Hypothalamus (tissue), 51 donors: ENCODE measurements around the gene B3GNT7.
"Not testable (repeated sequence)": the region's sequence is repeated elsewhere in the genome, so short reads cannot be mapped to it uniquely, and the experiment has no call there.

ENCODE experiments used
- DNase-seq, 51 donors: peaks; one replicate each; lab custom pipeline; 2025; lab: John Stamatoyannopoulos, UW

Gene B3GNT7, protein sequence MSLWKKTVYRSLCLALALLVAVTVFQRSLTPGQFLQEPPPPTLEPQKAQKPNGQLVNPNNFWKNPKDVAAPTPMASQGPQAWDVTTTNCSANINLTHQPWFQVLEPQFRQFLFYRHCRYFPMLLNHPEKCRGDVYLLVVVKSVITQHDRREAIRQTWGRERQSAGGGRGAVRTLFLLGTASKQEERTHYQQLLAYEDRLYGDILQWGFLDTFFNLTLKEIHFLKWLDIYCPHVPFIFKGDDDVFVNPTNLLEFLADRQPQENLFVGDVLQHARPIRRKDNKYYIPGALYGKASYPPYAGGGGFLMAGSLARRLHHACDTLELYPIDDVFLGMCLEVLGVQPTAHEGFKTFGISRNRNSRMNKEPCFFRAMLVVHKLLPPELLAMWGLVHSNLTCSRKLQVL

GRCh38 chr2:231395188-231396057 lies at the start of gene B3GNT7:
B3GNT7 (plus strand) TSS chr2:231395710; CDS start chr2:231395804, 94 bp downstream.
- DNase-seq, result no peak

DNA sequence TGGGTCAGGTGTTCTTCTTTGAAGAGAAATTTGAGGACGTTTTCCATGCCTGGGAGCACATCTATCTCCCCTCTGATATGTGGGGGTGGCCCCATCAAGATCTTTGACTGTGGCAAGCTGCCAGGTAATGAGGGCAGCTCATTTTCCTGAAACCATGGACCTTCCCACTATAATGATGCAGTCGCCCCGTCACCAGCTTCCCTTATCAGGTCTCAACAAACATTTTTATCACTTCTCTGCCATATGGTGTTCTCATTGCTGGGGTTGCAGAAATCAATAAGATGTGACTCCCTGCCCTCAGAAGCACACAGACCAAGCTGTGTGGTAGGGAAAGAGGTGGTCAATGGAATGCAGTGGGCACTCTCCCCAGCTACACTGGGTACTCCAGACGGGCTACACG lies 48.4 kb upstream of the B3GNT7 start:
- DNase-seq, result no peak

DNA sequence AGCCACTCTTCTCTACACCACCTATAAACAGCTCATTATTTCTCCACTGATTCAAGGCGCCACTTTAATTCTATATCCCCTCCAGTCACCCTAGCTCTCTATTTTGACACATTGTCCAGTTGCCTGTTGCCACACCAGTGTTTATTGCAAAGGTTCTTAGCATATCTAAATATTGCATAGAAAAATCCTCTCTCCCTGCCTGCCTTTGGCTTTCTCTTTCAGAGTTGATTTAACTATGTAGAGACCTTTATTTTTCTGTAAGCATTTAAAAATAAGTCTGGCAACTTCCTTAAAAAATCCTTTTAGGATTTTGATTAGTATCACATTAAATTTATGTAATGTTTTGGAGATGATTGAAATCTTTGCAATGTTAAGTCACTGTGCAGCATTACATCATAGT lies 47.9 kb upstream of the B3GNT7 start:
- no peak for DNase-seq

DNA sequence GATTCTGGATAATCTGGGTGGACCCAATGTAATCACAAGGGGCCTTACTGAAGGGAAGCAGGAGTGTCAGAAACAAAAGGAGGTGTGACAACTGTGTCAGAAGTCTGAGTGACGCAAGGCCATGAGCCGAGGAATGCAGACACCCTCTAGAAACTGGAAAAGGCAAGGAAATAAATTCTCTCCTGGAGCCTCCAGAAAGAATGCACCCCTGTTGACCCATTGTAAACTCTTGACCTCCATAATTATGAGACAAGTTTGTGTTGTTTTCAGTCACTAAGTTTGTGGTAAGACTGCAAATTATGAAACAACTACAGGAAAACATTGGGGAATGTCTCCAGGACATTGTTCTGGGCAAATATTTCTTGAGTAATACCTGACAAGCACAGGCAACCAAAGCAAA lies 47.3 kb upstream of the B3GNT7 start:
- DNase-seq, result no peak

GRCh38 chr2:231348704-231349373 lies 46.7 kb upstream of the B3GNT7 start:
- DNase-seq, result peak in 20 of 51 donors; percentile 14 to 76 (median 36)

DNA sequence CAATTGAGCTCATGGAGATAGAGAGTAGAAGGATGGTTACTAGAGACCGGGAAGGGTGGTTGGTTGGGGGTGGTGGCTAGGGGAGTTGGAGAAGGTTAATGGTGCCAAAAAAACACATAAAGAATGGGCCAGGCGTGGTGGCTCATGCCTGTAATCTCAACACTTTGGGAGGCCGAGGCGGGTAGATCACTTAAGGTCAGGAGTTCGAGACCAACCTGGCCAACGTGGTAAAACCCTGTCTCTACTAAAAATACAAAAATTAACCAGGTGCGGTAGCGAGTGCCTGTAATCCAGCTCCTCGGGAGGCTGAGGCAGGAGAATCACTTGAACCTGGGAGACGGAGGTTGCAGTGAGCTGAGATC lies 46.2 kb upstream of the B3GNT7 start:
- not testable (repeated sequence) for DNase-seq

- no peak for DNase-seq
Observed at GRCh38 chr2:231351648-231352047, 43.9 kb upstream of the B3GNT7 start.

DNA sequence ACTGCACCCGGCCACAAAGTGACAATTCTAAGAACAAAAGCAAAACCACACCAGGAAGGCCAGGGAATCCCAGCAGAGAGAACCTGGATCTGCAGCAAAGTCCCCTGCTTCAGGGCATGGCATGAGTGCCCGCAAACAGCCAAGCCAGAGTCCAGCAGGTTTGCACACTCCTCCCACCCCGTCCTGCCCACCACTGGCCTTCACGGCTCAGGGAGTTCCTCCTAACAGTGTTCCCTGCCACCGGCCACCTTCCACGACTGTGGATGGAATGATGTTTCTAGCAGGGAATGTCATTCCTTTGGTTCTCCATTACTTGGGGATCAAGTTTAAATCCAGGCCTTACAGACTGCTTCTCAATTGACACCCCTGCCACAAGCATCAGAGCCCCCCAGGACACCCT lies 42.0 kb upstream of the B3GNT7 start:
- no peak for DNase-seq

DNA sequence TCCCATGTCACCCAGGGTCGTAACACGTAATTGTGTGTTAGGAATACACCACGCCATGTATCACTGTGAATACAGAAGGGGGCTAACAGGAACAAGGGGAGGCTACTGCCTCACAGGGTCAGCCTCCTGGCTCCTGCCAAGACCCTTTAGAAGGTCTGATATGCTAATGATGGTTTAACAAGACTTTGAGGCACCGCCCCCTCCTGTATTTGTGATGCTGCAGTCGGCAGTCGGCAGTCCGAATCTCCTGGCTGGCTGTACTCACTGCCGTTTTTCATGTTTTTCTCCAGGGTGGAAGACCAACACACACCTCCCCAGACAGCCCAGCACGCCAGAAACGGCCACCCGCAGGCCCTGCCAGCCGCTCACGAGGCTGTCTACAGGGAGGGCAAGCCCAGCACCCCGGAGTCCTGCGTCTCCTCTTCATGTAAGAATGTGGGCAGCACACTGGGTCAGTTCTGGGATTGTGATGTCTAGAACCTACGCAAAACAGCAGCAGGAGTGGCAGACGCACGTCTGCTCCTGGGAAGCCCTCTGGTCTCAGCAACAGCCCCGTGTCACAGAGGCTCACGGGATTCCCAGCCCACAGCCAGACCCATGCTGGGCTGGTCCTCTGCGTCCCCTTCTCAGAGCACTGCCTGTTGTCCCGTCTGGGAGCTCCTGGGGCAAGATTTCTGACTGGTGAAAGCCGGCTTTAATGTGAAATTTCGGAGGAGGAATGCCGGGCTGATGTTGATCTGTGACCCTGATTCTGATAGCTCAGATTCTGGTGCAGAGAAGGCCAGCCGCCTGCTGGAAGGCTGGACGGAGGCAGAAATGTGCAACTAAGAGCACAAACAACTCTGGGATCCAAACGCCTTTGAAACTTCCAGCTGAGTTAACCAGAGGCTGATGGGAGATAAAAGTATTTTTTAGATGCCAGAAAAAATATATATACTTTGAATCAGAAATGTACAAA lies 39.7 kb upstream of the B3GNT7 start:
- no peak for DNase-seq

GRCh38 chr2:231356466-231356844 lies 39.1 kb upstream of the B3GNT7 start:
- no peak for DNase-seq

DNA sequence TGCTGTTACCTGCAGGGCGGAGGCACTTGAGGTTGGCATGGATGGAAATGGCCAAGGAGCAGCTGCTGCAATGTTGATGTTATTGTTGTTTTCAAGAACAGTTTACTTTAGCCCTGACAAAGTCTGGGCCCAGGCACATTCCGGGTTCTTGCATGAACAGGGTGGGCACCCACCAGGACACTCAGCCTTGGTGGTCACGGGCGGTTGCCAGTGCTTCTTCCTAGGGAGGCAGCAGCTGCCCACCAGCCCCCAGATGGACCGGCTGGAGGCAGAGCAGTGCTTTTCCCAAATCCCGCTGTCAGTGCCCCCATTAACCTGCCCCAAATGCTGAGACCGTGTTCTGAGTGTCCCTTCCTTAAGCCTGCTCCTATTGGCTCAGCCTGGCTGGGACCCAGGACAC lies 38.5 kb upstream of the B3GNT7 start:
- DNase-seq, result no peak

- DNase-seq, result no peak
Observed at GRCh38 chr2:231357931-231358330, 37.6 kb upstream of the B3GNT7 start.

GRCh38 chr2:231359441-231359840 lies 36.1 kb upstream of the B3GNT7 start:
- DNase-seq, result no peak

- no peak for DNase-seq
Observed at GRCh38 chr2:231359948-231360347, 35.6 kb upstream of the B3GNT7 start.

DNA sequence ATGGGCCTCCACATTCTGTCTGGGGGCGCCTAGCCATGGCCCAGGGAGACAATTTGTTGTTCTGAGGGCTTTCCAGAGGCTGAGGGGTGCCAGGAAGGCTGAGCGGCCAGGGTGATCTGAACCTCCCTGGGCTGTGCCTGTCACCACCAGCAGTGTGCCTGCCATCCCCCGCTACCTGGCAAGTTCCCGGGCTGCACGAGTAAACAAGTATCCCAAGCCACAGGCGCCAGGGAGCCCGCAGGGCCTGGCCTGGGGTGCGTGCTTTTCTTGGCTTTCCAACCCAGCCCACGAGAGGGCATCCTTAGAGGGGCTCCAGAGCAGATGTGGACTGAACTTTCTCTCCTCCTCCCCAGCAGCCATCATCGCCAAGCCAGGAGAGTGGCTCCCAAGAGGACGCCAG lies 35.1 kb upstream of the B3GNT7 start:
- DNase-seq, result no peak

GRCh38 chr2:231360881-231361371 lies 34.6 kb upstream of the B3GNT7 start:
- no peak for DNase-seq

DNA sequence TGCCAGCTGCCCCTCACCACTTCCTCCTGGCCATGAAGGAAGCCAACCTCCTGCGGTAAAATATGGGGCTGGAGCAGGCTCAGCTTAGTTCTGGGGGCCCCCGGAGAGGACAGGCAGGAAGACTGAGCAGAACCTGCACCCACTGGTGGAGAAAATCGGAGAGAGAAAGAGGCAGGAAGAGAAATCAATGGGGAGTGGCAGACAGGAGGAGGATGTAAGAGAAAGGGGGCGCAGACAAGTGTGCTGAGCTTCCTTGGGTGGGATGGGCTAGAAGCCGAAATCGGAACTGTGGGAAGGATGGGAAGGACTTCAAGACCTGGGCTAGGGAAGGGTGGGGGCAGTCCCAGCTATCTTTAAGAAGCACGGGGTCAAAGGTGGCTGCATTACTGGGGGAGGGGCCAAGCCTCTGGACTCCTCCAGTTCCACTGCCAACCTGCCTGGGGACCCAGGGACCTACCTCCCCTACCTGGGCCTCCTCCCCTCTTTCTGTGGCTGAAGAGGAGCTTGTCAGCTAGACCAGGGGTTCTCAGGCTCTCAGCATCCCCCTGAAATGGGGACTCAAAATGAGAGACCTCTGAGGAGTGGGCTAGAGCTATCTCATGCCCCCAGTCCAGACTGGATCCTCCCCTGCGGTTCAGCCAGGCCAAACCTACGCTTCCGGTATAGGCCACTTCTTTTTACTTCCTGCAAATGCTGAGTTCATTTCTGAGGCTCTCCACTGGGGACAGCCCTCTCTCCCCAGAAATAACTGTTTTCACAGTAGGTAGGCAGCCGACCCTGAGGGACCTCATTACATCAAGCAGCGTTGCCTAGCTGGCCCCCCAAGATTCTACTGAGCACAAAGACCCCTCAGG lies 33.6 kb upstream of the B3GNT7 start:
- DNase-seq, result no peak

GRCh38 chr2:231362555-231363184 lies 32.8 kb upstream of the B3GNT7 start:
- DNase-seq, result no peak

DNA sequence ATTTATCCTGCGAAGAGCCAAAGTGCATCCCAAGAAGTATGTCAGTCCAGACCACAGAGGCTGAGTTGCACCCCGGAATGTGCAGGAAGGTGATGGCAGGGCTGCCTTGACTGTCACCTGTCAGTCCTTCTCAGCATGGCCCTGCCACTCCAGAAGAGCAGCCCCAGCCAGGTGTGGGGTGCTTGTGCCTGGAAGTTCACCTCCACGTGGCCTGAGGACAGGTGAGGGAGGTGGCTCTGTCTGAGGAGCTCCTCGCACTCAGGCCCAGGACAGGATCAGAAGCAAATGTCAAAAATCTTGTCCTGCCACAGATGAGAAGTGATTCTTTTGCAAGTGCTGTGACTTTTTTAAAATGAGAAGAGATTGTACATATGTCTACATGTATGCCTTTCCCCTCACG lies 31.4 kb upstream of the B3GNT7 start:
- no peak for DNase-seq
